GM19023 (cell line): ENCODE data around the gene NCOR1.
A peak's percentile ranks its signal among the peaks of the same experiment; 100 is the strongest.
"Not testable (repeated sequence)": the region's sequence is repeated elsewhere in the genome, so short reads cannot be mapped to it uniquely, and the experiment has no call there.

Experiments
- ATAC-seq: cut with Tn5 transposase; IDR thresholded peaks from one replicate; pipeline ENCODE4 v1.9.1; 2021; ENCODE audit warnings: mild to moderate bottlenecking, moderate library complexity; ENCODE audit not compliant: unreplicated experiment

Gene NCOR1

DNA sequence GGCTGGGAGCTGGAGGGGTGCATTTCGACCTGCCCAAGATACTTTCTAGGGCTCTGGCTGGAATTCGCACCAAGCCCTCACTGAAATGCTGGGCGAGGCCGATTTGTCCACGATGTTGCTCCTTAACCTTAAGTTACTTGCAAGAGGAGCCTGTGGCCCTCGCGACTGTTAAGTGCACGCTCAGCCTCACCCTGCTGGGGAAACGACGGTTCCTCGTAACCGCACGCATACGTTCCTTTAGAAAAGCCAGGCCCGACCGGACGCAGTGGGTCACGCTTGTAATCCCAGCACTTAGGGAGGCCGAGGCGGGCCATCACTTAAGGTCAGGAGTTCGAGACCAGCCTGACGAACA is 607 bp upstream of the NCOR1 start:
- no peak for ATAC-seq

DNA sequence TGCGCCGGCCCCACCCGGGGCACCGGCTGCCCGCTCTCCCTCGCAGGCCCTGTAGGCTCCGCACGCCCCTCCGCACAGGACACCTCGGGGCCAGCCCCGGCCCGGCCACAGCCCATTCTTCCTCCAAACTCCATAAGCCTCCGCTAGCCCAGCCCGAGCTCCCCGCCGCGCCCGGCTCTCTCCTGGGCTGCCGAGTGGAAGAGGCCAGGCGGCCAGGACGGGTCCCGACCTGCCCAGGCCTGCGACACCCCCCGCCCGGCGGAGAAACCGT is 397 bp downstream of the NCOR1 start:
- peak; percentile 49 for ATAC-seq

GRCh38 chr17:16214190-16215001 is 938 bp downstream of the NCOR1 start:
- ATAC-seq, result no peak

GRCh38 chr17:16212793-16213192 is 2.5 kb downstream of the NCOR1 start:
- no peak for ATAC-seq

DNA sequence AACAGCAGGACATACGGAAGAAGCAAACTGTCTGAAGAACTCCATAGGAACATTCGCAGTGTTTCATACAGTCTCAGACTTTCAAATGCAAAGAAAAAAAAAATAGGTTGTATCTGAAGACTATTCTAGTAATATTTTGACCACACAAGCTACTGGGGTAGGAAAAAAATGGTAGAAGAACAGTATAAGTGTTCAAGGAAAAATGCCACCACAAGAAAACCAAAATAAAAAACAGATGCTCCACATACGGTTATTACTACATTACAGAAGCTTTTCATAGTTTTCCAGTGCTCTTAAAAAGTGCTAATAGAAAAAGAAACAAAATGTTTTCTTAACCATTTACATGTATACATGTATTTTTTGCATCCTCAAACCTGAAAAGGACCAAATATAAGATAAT is 3.7 kb downstream of the NCOR1 start:
- no peak for ATAC-seq

GRCh38 chr17:16204763-16205162 is 10.6 kb downstream of the NCOR1 start:
- ATAC-seq, result not testable (repeated sequence)

GRCh38 chr17:16202554-16203500 is 12.5 kb downstream of the NCOR1 start:
- not testable (repeated sequence) for ATAC-seq

DNA sequence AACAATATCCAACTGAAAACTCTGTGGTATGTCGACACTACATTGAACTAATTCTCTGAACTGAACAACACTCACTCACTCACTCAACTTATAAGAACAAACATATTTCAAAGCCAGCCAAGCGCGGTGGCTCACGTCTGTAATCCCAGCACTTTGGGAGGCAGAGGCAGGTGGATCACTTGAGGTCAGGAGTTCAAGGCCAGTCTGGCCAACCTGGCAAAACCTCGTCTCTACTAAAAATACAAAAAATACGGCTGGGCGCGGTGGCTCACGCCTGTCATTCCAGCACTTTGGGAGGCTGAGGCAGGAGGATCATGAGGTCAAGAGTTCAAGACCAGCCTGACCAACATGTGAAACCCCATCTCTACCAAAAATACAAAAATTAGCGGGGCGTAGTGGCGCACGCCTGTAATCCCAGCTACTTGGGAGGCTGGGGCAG is 13.6 kb downstream of the NCOR1 start:
- ATAC-seq, result not testable (repeated sequence)

GRCh38 chr17:16199093-16199492 is 16.2 kb downstream of the NCOR1 start:
- ATAC-seq, result no peak

DNA sequence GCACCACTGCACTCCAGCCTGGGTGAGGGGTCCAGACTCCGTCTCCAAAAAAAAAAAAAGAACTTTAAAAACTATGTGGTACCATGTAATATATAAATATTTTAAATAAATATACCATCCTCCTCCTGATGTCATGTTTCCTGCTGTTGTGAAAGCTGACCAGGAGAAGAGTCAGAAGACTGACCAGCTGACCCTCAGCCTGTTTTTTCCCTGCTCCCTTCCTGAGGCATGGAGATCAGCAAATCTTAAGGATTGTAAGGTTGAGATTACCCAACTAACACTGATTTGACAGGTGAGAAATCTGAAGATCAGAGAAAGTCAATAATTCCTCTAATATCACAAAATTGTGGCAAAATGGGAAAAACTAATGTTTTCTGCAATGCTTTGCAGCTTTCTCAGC is 18.1 kb downstream of the NCOR1 start:
- ATAC-seq, result no peak

GRCh38 chr17:16194307-16194835 is 21.0 kb downstream of the NCOR1 start:
- not testable (repeated sequence) for ATAC-seq

GRCh38 chr17:16191604-16192003 is 23.7 kb downstream of the NCOR1 start:
- ATAC-seq, result no peak

GRCh38 chr17:16190703-16191360 is 24.5 kb downstream of the NCOR1 start:
- ATAC-seq, result no peak

GRCh38 chr17:16189791-16190348 is 25.5 kb downstream of the NCOR1 start:
- no peak for ATAC-seq

DNA sequence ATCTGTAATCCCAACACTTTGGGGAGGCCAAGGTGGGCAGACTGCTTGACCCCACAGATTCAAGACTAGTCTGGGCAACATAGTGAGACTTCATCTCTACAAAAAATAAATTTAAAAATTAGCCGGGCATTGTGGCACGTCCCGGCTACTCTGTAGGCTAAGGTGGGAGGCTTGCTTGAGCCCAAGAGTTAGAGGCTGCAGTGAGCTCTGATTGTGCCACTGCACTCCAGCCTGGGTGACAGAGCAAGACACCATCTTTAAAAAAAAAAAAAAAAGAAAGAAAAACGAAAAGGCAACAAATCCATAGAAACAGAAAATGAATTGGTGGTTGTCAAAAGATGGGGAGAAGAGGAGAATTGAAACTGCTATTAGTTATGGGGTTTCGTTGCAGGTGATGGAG is 27.7 kb downstream of the NCOR1 start:
- ATAC-seq, result no peak

DNA sequence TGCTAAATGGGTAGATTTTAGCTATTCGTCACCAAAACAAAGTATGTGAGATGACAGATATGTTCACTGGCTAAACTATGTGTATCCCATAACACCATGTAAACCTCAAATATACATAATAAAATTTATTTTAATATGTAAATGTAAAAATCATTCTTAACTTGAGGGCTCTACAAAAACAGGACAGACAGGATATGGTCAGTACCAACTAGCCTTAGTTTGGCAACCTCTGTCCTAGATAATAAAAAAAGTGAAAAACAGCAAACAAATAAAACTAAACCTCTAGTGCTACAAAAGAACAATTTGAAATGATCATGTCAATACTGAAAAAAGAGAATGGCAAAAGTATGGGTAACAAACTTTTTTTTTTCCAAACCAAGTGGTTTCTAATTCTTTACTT is 33.8 kb downstream of the NCOR1 start:
- no peak for ATAC-seq

GRCh38 chr17:16178836-16179235 is 36.5 kb downstream of the NCOR1 start:
- ATAC-seq, result no peak

DNA sequence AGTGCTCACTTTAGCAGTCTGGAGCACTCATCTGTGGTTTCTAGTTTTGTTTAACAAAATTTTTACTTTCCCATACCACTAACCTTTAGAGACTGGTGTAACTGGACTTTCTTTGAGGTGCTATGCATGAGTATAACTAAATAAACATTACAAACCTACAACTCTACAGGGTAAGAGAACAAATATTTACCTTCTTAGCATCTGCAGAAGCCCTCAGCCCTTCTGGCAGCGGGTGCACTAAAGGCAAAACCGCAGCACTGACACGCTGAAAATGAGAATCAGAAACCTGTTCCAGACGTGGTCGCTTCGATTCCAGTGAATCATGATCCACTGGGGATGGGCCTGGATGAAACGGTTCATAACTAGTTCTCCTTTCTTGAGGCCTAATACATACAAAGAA is 43.7 kb downstream of the NCOR1 start:
- no peak for ATAC-seq

GRCh38 chr17:16166766-16167165 is 48.6 kb downstream of the NCOR1 start:
- not testable (repeated sequence) for ATAC-seq

- ATAC-seq, result no peak
Measured at GRCh38 chr17:16158714-16159113, 56.6 kb downstream of the NCOR1 start.

DNA sequence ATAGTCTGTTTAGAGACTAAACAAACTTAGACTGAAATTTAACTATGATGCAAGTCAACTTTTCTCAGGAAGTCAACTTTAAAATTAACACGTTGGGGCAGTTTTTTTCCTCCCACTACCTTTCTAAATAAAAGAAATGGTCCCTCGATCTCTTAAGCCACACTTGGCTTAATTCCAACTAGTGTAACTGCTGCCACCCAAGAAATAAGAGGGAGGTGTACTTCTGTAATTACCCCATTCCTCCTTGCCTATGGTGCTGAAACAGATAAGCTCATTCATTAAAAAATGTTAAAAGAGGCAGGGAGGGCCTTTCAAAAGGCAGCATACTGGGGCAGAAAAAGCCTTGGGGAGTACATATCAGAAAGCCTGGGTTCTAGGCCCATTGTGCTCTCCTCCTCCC is 59.8 kb downstream of the NCOR1 start:
- ATAC-seq, result no peak
